Fibroblast of skin of abdomen (primary cell): ENCODE results near the gene PKDREJ. TPM values are rescaled to one million over a fixed set of nuclear protein-coding genes. Genes with fewer than 3 reads are reported as not detected.
"Not testable (repeated sequence)": the region's sequence is repeated elsewhere in the genome, so short reads cannot be mapped to it uniquely, and the experiment has no call there.

Source experiments
- DNase-seq: peaks from one replicate; pipeline ENCODE4 v3.0.0-alpha.2; 2013
- polyA plus RNA-seq, 2 experiments: library from polyadenylated mRNA; unstranded; fragments of 120-200 nt; gene quantifications; one replicate each; pipeline ENCODE4 v1.2.1, GENCODE V29; 2013; ENCODE audit not compliant: insufficient read length in 2 of 2

PKDREJ gene
- 0.26 TPM for polyA plus RNA-seq (2013, experiment 1 of 2; ENCODE audit: insufficient read length)
- 0.19 TPM for polyA plus RNA-seq (2013, experiment 2 of 2; ENCODE audit: insufficient read length)

GRCh38 chr22:46263216-46263590 lies at the start of gene PKDREJ:
Gene PKDREJ (minus strand): TSS chr22:46263343. CDS start chr22:46263322, 21 bp downstream.
- no peak for DNase-seq

GRCh38 chr22:46312848-46313247 lies 49.7 kb upstream of the PKDREJ start:
- not testable (repeated sequence) for DNase-seq

GRCh38 chr22:46312056-46312455 lies 48.9 kb upstream of the PKDREJ start:
- DNase-seq: no peak

- no peak for DNase-seq
These were observed 46.5 kb upstream of the PKDREJ start for GRCh38 chr22:46309526-46310085.

- no peak for DNase-seq
These were observed 45.3 kb upstream of the PKDREJ start for GRCh38 chr22:46308283-46308988.

- DNase-seq: no peak
These were observed 40.3 kb upstream of the PKDREJ start for GRCh38 chr22:46303347-46303965.

GRCh38 chr22:46300491-46300890 lies 37.3 kb upstream of the PKDREJ start:
- no peak for DNase-seq

- no peak for DNase-seq
These were observed 36.0 kb upstream of the PKDREJ start for GRCh38 chr22:46299101-46299500.

- DNase-seq: peak; percentile 36
These were observed 34.1 kb upstream of the PKDREJ start for GRCh38 chr22:46297151-46297812.

- DNase-seq: peak; percentile 97
These were observed 33.4 kb upstream of the PKDREJ start, which contains the start of gene GTSE1 for GRCh38 chr22:46296257-46297150. Gene GTSE1 (plus strand): TSS chr22:46296870. CDS start chr22:46297401, 531 bp downstream.

- DNase-seq: no peak
These were observed 32.3 kb upstream of the PKDREJ start for GRCh38 chr22:46295277-46295971.

GRCh38 chr22:46294784-46295183 lies 31.6 kb upstream of the PKDREJ start:
- DNase-seq: no peak

- peak; percentile 78 for DNase-seq
These were observed 30.6 kb upstream of the PKDREJ start for GRCh38 chr22:46293577-46294260.

- no peak for DNase-seq
These were observed 29.6 kb upstream of the PKDREJ start for GRCh38 chr22:46292732-46293131.

- DNase-seq: no peak
These were observed 29.0 kb upstream of the PKDREJ start for GRCh38 chr22:46292173-46292572.

GRCh38 chr22:46290843-46291785 lies 28.0 kb upstream of the PKDREJ start:
- no peak for DNase-seq

GRCh38 chr22:46290121-46290842 lies 27.1 kb upstream of the PKDREJ start:
- DNase-seq: no peak

- no peak for DNase-seq
These were observed 26.2 kb upstream of the PKDREJ start for GRCh38 chr22:46289244-46289891.
